ENCODE results near the gene THNSL1.
A peak's percentile ranks its signal among the peaks of the same experiment; 100 is the strongest.
"Not testable (repeated sequence)": the region's sequence is repeated elsewhere in the genome, so short reads cannot be mapped to it uniquely, and the experiment has no call there.

Gene THNSL1

GRCh38 chr10:25016376-25017153 is at the start of gene THNSL1:
Gene THNSL1, plus strand, starts transcription at chr10:25016612. Its CDS starts 6,612 bp downstream, at chr10:25023224.
- DNase-seq, result peak; percentile 97 to 98

- no peak for DNase-seq
Observed at GRCh38 chr10:24966962-24967481, 49.4 kb upstream of the THNSL1 start.

- no peak for DNase-seq
Observed at GRCh38 chr10:24968349-24968748, 48.1 kb upstream of the THNSL1 start.

- not testable (repeated sequence) for DNase-seq
Observed at GRCh38 chr10:24968951-24969350, 47.5 kb upstream of the THNSL1 start.

- no peak for DNase-seq
Observed at GRCh38 chr10:24969841-24970281, 46.6 kb upstream of the THNSL1 start.

- no peak for DNase-seq
Observed at GRCh38 chr10:24971374-24971773, 45.0 kb upstream of the THNSL1 start.

GRCh38 chr10:24973163-24973562 is 43.2 kb upstream of the THNSL1 start:
- no peak for DNase-seq

GRCh38 chr10:24974976-24975375 is 41.4 kb upstream of the THNSL1 start:
- DNase-seq, result no peak

GRCh38 chr10:24979685-24980084 is 36.7 kb upstream of the THNSL1 start:
- DNase-seq, result no peak

- DNase-seq, result no peak
Observed at GRCh38 chr10:24981161-24981710, 35.2 kb upstream of the THNSL1 start.

- DNase-seq, result no peak
Observed at GRCh38 chr10:24982319-24983112, 33.9 kb upstream of the THNSL1 start.

- DNase-seq, result no peak
Observed at GRCh38 chr10:24983130-24983529, 33.3 kb upstream of the THNSL1 start.

GRCh38 chr10:24983946-24984345 is 32.5 kb upstream of the THNSL1 start:
- no peak for DNase-seq

- no peak for DNase-seq
Observed at GRCh38 chr10:24984906-24985305, 31.5 kb upstream of the THNSL1 start.

GRCh38 chr10:24988831-24989640 is 27.4 kb upstream of the THNSL1 start:
- DNase-seq, result no peak

GRCh38 chr10:24989867-24990266 is 26.5 kb upstream of the THNSL1 start:
- no peak for DNase-seq

- DNase-seq, result no peak
Observed at GRCh38 chr10:24991298-24991697, 25.1 kb upstream of the THNSL1 start.

GRCh38 chr10:24992512-24993133 is 23.8 kb upstream of the THNSL1 start:
- no peak for DNase-seq

- DNase-seq, result no peak
Observed at GRCh38 chr10:24993237-24993958, 23.0 kb upstream of the THNSL1 start.

- DNase-seq, result no peak
Observed at GRCh38 chr10:24995072-24995471, 21.3 kb upstream of the THNSL1 start.

- DNase-seq, result no peak
Observed at GRCh38 chr10:24998044-24998443, 18.4 kb upstream of the THNSL1 start.
